ENCODE data around the gene WRAP53. TPM values are rescaled to one million over a fixed set of nuclear protein-coding genes. Genes with fewer than 3 reads are reported as not detected.

The WRAP53 gene
- total RNA-seq, 1 donor: 6.0 TPM

GRCh38 chr17:7684851-7685532, 3.3 kb upstream of the WRAP53 start:
- TF ChIP-seq CTCF (IDR thresholded peaks at IDR 0.05; ENCODE audit: insufficient read depth, low read depth, low read length): no peak
- DNase-seq (ENCODE audit: low read depth): no peak

GRCh38 chr17:7685533-7686221, 2.6 kb upstream of the WRAP53 start:
- TF ChIP-seq CTCF (IDR thresholded peaks at IDR 0.05; ENCODE audit: insufficient read depth, low read depth, low read length): no peak
- H3K4me3 ChIP-seq (ENCODE audit: low read depth, low read length): peak overlapping the region; percentile 93
- DNase-seq (ENCODE audit: low read depth): peak; percentile 96

More at GRCh38 chr17:7684851-7685532, 3.3 kb upstream of the WRAP53 start:
- peak overlapping the region; percentile 93 for H3K4me3 ChIP-seq (ENCODE audit: low read depth, low read length)

GRCh38 chr17:7686222-7687071, 1.8 kb upstream of the WRAP53 start:
- no peak for TF ChIP-seq CTCF (IDR thresholded peaks at IDR 0.05; ENCODE audit: insufficient read depth, low read depth, low read length)
- DNase-seq (ENCODE audit: low read depth): peak; percentile 92
- H3K4me3 ChIP-seq (ENCODE audit: low read depth, low read length): peak overlapping the region; percentile 93

GRCh38 chr17:7687072-7687907, 987 bp upstream of the WRAP53 start, which contains the start of gene TP53:
TP53 (minus strand) TSS chr17:7687490; CDS start chr17:7676594, 10,896 bp downstream.
- H3K4me3 ChIP-seq (ENCODE audit: low read depth, low read length): peak within 1 kb of the TSS; percentile 93
- peak; percentile 8 for TF ChIP-seq CTCF (IDR thresholded peaks at IDR 0.05; ENCODE audit: insufficient read depth, low read depth, low read length)
- peak; percentile 90 for DNase-seq (ENCODE audit: low read depth)

GRCh38 chr17:7688808-7689316, 585 bp downstream of the WRAP53 start:
- no peak for DNase-seq (ENCODE audit: low read depth)
- TF ChIP-seq CTCF (IDR thresholded peaks at IDR 0.05; ENCODE audit: insufficient read depth, low read depth, low read length): no peak

GRCh38 chr17:7695586-7695985, 7.3 kb downstream of the WRAP53 start:
- H3K4me3 ChIP-seq (ENCODE audit: low read depth, low read length): no peak overlapping the region
- no peak for DNase-seq (ENCODE audit: low read depth)
- TF ChIP-seq CTCF (IDR thresholded peaks at IDR 0.05; ENCODE audit: insufficient read depth, low read depth, low read length): no peak

More at GRCh38 chr17:7688808-7689316, 585 bp downstream of the WRAP53 start:
- H3K4me3 ChIP-seq (ENCODE audit: low read depth, low read length): peak overlapping the region; percentile 74

All from fibroblast of villous mesenchyme (primary cell).